NCI-H524 (cell line): ENCODE results near the gene SIGLEC11.

Source experiments
- DNase-seq, 2 experiments: peaks; one replicate each; lab custom pipeline; 2025; lab: John Stamatoyannopoulos, UW

SIGLEC11 gene

GRCh38 chr19:49906879-49907564 lies 54.0 kb downstream of the SIGLEC11 start:
- no peak for DNase-seq

GRCh38 chr19:49904136-49904535 lies 56.8 kb downstream of the SIGLEC11 start:
- no peak for DNase-seq
